ENCODE results near the gene DUSP21. TPM values are rescaled to one million over a fixed set of nuclear protein-coding genes. Genes with fewer than 3 reads are reported as not detected.
"Not testable (repeated sequence)": the region's sequence is repeated elsewhere in the genome, so short reads cannot be mapped to it uniquely, and the experiment has no call there.

DUSP21 gene
- total RNA-seq: not detected

DNA sequence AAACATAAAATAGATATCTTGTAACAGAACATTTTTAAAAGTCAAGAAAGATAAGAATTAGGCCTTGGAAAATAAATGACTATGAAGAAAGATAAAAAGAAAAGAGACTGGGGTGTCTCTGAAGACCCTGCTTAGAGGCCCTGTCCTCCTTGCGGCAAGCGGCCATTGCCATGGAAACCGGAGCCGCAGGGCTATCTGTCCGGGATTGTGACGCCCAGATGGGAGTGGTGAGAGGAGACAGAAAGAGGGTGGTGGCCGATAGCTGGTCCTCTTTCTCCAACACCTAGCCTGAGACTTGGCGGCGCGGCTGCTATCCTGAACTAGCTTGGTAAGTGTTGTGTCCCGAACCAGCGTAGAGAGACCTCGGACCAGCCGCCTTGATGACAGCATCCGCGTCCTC lies at the start of gene DUSP21:
Gene DUSP21 (plus strand): TSS at position 269 of the 400 bp plus-strand sequence. CDS start 112 bp downstream, at position 381.
- ChIA-PET CTCF (no interaction called here), POLR2A (no interaction called here)
- intact Hi-C loops (cut with micrococcal nuclease): no loop called here
- no peak within 1 kb of the TSS for H3K27ac Mint-ChIP-seq
- no peak for DNase-seq
- H3K4me1 Mint-ChIP-seq (ENCODE audit: low read depth): no peaks in the 10 kb centered on the region
- no peaks in the 10 kb centered on the region for H3K27me3 Mint-ChIP-seq
- no peaks in the 10 kb centered on the region for H3K36me3 Mint-ChIP-seq
- H3K9me3 Mint-ChIP-seq: no peaks in the 10 kb centered on the region
- no peak within 1 kb of the TSS for H3K4me3 Mint-ChIP-seq

- POLR2A ChIA-PET: no interaction called here
- Mint-ChIP-seq H3K4me3 (no peak overlapping the region), H3K27ac (no peak overlapping the region), H3K36me3 (no peaks in the 10 kb centered on the region), H3K4me1 (ENCODE audit: low read depth) (peaks cover 3% of the 10 kb centered on the region), H3K27me3 (no peaks in the 10 kb centered on the region), H3K9me3 (no peaks in the 10 kb centered on the region)
- no peak for DNase-seq
- intact Hi-C loops (cut with micrococcal nuclease): no loop called here
- CTCF ChIA-PET: no interaction called here
These were observed 47.8 kb upstream of the DUSP21 start for GRCh38 chrX:44795945-44796450.

DNA sequence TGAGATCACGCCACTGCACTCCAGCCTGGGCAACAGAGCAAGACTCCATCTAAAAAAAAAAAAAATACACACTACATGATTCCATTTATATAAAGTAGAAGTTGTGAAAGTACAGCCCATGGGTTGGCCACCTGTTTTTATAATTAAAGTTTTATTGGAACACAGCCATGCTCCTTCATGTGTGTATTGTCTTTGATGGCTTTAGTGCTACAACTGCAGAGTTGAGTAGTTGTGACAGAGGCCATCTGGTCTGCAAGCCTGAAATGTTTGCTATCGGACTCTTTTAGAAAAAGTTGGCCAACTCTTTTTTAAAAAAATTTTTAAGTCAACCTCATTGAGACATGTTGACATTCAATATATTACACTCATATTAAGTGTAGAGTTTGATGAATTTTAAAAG lies 41.2 kb upstream of the DUSP21 start:
- Mint-ChIP-seq H3K36me3 (no peaks in the 10 kb centered on the region), H3K4me3 (no peak overlapping the region), H3K4me1 (ENCODE audit: low read depth) (no peaks in the 10 kb centered on the region), H3K9me3 (no peaks in the 10 kb centered on the region), H3K27me3 (no peaks in the 10 kb centered on the region), H3K27ac (no peak overlapping the region)
- intact Hi-C loops (cut with micrococcal nuclease): no loop called here
- CTCF ChIA-PET: no interaction called here
- DNase-seq: no peak
- POLR2A ChIA-PET: no interaction called here

DNA sequence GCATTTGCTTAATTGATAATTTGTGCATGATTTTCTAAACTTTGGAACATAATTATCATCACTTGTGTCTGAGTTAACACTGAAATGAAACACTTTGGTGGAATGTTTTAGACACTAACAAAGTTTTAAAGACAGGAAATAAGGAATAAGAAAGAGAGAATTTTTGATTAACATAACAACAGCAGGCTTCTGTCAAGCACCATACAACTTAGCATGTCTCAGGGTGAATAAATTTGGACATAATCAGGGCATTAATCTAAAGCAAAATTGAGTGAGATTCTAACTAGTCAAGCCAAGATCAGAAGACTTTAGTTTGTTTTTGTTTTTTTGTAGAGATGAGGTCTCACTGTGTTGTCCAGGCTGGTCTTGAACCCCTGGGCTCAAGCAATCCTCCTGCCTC lies 28.1 kb upstream of the DUSP21 start:
- Mint-ChIP-seq H3K27me3 (no peaks in the 10 kb centered on the region), H3K4me3 (no peak overlapping the region), H3K9me3 (no peaks in the 10 kb centered on the region), H3K27ac (no peak overlapping the region), H3K36me3 (no peaks in the 10 kb centered on the region), H3K4me1 (ENCODE audit: low read depth) (no peaks in the 10 kb centered on the region)
- intact Hi-C loops (cut with micrococcal nuclease): no loop called here
- CTCF ChIA-PET: no interaction called here
- no peak for DNase-seq
- POLR2A ChIA-PET: no interaction called here

GRCh38 chrX:44816367-44816766 lies 27.5 kb upstream of the DUSP21 start:
- no peaks in the 10 kb centered on the region for H3K4me1 Mint-ChIP-seq (ENCODE audit: low read depth)
- no peaks in the 10 kb centered on the region for H3K9me3 Mint-ChIP-seq
- no peak overlapping the region for H3K27ac Mint-ChIP-seq
- H3K27me3 Mint-ChIP-seq: no peaks in the 10 kb centered on the region
- CTCF ChIA-PET: no interaction called here
- no peaks in the 10 kb centered on the region for H3K36me3 Mint-ChIP-seq
- H3K4me3 Mint-ChIP-seq: no peak overlapping the region
- intact Hi-C loops (cut with micrococcal nuclease): no loop called here
- no peak for DNase-seq
- POLR2A ChIA-PET: no interaction called here

- POLR2A ChIA-PET: no interaction called here
- Mint-ChIP-seq H3K27ac (no peak overlapping the region), H3K4me3 (no peak overlapping the region), H3K4me1 (ENCODE audit: low read depth) (no peaks in the 10 kb centered on the region), H3K9me3 (peaks cover 4% of the 10 kb centered on the region), H3K36me3 (no peaks in the 10 kb centered on the region), H3K27me3 (no peaks in the 10 kb centered on the region)
- DNase-seq: no peak
- CTCF ChIA-PET: no interaction called here
- intact Hi-C loops (cut with micrococcal nuclease): no loop called here
These were observed 26.8 kb upstream of the DUSP21 start for GRCh38 chrX:44817029-44817428.

DNA sequence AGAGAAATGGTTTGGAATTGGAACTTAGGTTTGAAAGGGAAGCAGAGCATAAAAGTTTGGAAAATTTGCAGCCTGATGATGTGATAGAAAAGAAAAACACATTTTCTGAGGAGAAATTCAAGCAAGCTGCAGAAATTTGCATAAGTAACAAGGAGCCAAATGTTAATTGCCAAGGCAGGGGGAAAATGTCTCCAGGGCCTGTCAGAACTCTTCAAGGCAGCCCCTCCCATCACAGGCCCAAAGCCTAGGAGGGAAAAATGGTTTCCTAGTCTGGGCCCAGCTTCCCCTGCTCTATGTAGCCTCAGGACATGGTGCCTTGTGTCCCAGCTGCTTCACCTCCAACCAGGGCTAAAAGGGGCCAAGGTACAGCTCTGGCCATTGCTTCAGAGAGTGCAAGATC lies 21.2 kb upstream of the DUSP21 start:
- H3K4me3 Mint-ChIP-seq: no peak overlapping the region
- DNase-seq: no peak
- no peaks in the 10 kb centered on the region for H3K27me3 Mint-ChIP-seq
- H3K27ac Mint-ChIP-seq: no peak overlapping the region
- ChIA-PET CTCF (no interaction called here), POLR2A (no interaction called here)
- H3K9me3 Mint-ChIP-seq: peaks cover 6% of the 10 kb centered on the region
- H3K4me1 Mint-ChIP-seq (ENCODE audit: low read depth): no peaks in the 10 kb centered on the region
- intact Hi-C loops (cut with micrococcal nuclease): no loop called here
- H3K36me3 Mint-ChIP-seq: no peaks in the 10 kb centered on the region

GRCh38 chrX:44823193-44823592 lies 20.6 kb upstream of the DUSP21 start:
- intact Hi-C loops (cut with micrococcal nuclease); H3K9me3 Mint-ChIP-seq; H3K4me1 Mint-ChIP-seq (ENCODE audit: low read depth); H3K4me3 Mint-ChIP-seq; H3K27ac Mint-ChIP-seq; POLR2A ChIA-PET; CTCF ChIA-PET; H3K36me3 Mint-ChIP-seq; DNase-seq; H3K27me3 Mint-ChIP-seq: not testable (repeated sequence)

GRCh38 chrX:44828008-44828605 lies 15.7 kb upstream of the DUSP21 start:
- CTCF ChIA-PET: no interaction called here
- no peaks in the 10 kb centered on the region for H3K27me3 Mint-ChIP-seq
- intact Hi-C loops (cut with micrococcal nuclease): no loop called here
- no peaks in the 10 kb centered on the region for H3K9me3 Mint-ChIP-seq
- no peak overlapping the region for H3K27ac Mint-ChIP-seq
- H3K4me1 Mint-ChIP-seq (ENCODE audit: low read depth): no peaks in the 10 kb centered on the region
- no peak overlapping the region for H3K4me3 Mint-ChIP-seq
- no peaks in the 10 kb centered on the region for H3K36me3 Mint-ChIP-seq
- POLR2A ChIA-PET: no interaction called here
- no peak for DNase-seq

GRCh38 chrX:44829832-44830231 lies 14.0 kb upstream of the DUSP21 start:
- no peak overlapping the region for H3K27ac Mint-ChIP-seq
- no peak overlapping the region for H3K4me3 Mint-ChIP-seq
- H3K27me3 Mint-ChIP-seq: no peaks in the 10 kb centered on the region
- CTCF ChIA-PET: no interaction called here
- no peaks in the 10 kb centered on the region for H3K9me3 Mint-ChIP-seq
- no peak for DNase-seq
- POLR2A ChIA-PET: no interaction called here
- intact Hi-C loops (cut with micrococcal nuclease): no loop called here
- no peaks in the 10 kb centered on the region for H3K36me3 Mint-ChIP-seq
- no peaks in the 10 kb centered on the region for H3K4me1 Mint-ChIP-seq (ENCODE audit: low read depth)

DNA sequence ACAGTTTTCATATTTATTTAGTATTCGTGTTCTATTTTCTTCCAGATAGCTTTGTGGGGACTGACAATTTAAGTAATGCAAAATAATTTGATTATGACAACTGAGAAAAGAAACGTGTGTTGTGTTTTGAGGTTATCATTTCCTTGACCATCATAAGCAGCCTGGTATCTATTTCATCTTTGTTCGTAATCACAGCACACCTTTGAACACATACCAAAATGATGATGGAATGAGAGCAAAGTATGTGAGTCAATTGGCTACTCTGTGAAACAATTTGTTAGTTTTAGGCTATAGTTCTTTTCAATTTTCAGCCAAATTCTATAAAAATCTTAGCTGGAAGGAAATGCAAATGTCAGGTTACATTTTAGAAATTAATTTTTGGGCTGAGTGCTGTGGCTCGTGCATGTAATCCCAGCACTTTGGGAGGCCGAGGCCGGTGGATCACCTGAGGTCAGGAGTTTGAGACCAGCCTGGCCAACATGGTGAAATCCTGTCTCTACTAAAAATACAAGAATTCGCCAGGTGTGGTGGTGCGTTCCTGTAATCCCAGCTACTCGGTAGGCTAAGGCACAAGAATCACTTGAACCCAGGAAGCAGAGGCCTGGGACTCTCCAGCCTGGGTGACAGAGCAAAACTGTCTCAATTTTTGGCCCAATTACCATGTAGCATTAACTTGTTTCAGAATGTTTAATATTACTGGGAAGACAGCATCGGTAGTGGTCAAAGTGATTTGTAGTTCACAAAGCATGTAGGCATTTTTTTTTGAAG lies 1.1 kb upstream of the DUSP21 start:
- Mint-ChIP-seq H3K27ac (no peak overlapping the region), H3K9me3 (no peaks in the 10 kb centered on the region), H3K36me3 (no peaks in the 10 kb centered on the region), H3K4me1 (ENCODE audit: low read depth) (no peaks in the 10 kb centered on the region), H3K27me3 (no peaks in the 10 kb centered on the region), H3K4me3 (no peak overlapping the region)
- intact Hi-C loops (cut with micrococcal nuclease): no loop called here
- ChIA-PET POLR2A (no interaction called here), CTCF (no interaction called here)
- no peak for DNase-seq

- Mint-ChIP-seq H3K36me3 (no peaks in the 10 kb centered on the region), H3K27ac (no peak overlapping the region), H3K27me3 (no peaks in the 10 kb centered on the region), H3K4me3 (no peak overlapping the region), H3K9me3 (no peaks in the 10 kb centered on the region), H3K4me1 (ENCODE audit: low read depth) (no peaks in the 10 kb centered on the region)
- CTCF ChIA-PET: no interaction called here
- intact Hi-C loops (cut with micrococcal nuclease): no loop called here
- DNase-seq: no peak
- POLR2A ChIA-PET: no interaction called here
These were observed 511 bp upstream of the DUSP21 start for GRCh38 chrX:44843318-44843702.

DNA sequence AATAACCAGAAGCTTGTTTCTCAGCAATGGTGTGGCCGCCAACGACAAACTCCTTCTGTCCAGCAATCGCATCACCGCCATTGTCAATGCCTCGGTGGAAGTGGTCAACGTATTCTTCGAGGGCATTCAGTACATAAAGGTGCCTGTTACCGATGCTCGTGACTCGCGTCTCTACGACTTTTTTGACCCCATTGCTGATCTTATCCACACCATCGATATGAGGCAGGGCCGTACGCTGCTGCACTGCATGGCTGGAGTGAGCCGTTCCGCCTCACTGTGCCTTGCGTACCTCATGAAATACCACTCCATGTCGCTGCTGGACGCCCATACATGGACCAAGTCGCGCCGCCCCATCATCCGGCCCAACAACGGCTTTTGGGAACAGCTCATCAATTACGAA lies 383 bp downstream of the DUSP21 start:
- intact Hi-C loops (cut with micrococcal nuclease): no loop called here
- Mint-ChIP-seq H3K4me1 (ENCODE audit: low read depth) (no peaks in the 10 kb centered on the region), H3K36me3 (no peaks in the 10 kb centered on the region), H3K9me3 (no peaks in the 10 kb centered on the region), H3K27me3 (no peaks in the 10 kb centered on the region), H3K27ac (no peak overlapping the region), H3K4me3 (no peak overlapping the region)
- POLR2A ChIA-PET: no interaction called here
- no peak for DNase-seq
- CTCF ChIA-PET: no interaction called here

Measured in activated CD4-positive, alpha-beta memory T cell treated with anti-CD3 and anti-CD28 coated beads for 36 hours (primary cell).